HG02870 (cell line): ENCODE data around the gene SLC5A1.

ENCODE experiments used
- ATAC-seq: cut with Tn5 transposase; IDR thresholded peaks from one replicate; pipeline ENCODE4 v1.9.1; 2021; ENCODE audit warnings: mild to moderate bottlenecking, moderate library complexity; ENCODE audit not compliant: unreplicated experiment

The SLC5A1 gene

GRCh38 chr22:32042924-32043323 is at the start of gene SLC5A1:
SLC5A1 (plus strand) TSS chr22:32043261; CDS start chr22:32043282, 21 bp downstream.
- no peak for ATAC-seq

GRCh38 chr22:31995046-31995445 is 48.0 kb upstream of the SLC5A1 start:
- no peak for ATAC-seq

GRCh38 chr22:31995807-31996206 is 47.3 kb upstream of the SLC5A1 start:
- ATAC-seq, result no peak

- no peak for ATAC-seq
Measured at GRCh38 chr22:31998784-31999385, 44.2 kb upstream of the SLC5A1 start.

- no peak for ATAC-seq
Measured at GRCh38 chr22:32000181-32000580, 42.9 kb upstream of the SLC5A1 start.

GRCh38 chr22:32005453-32005852 is 37.6 kb upstream of the SLC5A1 start:
- ATAC-seq, result no peak

GRCh38 chr22:32013200-32013599 is 29.9 kb upstream of the SLC5A1 start:
- ATAC-seq, result no peak

- no peak for ATAC-seq
Measured at GRCh38 chr22:32016081-32016480, 27.0 kb upstream of the SLC5A1 start.

GRCh38 chr22:32018056-32018455 is 25.0 kb upstream of the SLC5A1 start:
- no peak for ATAC-seq

- no peak for ATAC-seq
Measured at GRCh38 chr22:32020117-32020516, 22.9 kb upstream of the SLC5A1 start.

- ATAC-seq, result no peak
Measured at GRCh38 chr22:32021716-32022115, 21.3 kb upstream of the SLC5A1 start.

GRCh38 chr22:32023251-32023827 is 19.7 kb upstream of the SLC5A1 start:
- ATAC-seq, result no peak

GRCh38 chr22:32024796-32025195 is 18.3 kb upstream of the SLC5A1 start:
- no peak for ATAC-seq

- ATAC-seq, result no peak
Measured at GRCh38 chr22:32030518-32031247, 12.4 kb upstream of the SLC5A1 start.

GRCh38 chr22:32031466-32031865 is 11.6 kb upstream of the SLC5A1 start:
- no peak for ATAC-seq

- ATAC-seq, result no peak
Measured at GRCh38 chr22:32034275-32034674, 8.8 kb upstream of the SLC5A1 start.

GRCh38 chr22:32037236-32037635 is 5.8 kb upstream of the SLC5A1 start:
- no peak for ATAC-seq

- no peak for ATAC-seq
Measured at GRCh38 chr22:32040324-32040904, 2.6 kb upstream of the SLC5A1 start.

GRCh38 chr22:32043391-32043790 is 330 bp downstream of the SLC5A1 start:
- ATAC-seq, result no peak

- no peak for ATAC-seq
Measured at GRCh38 chr22:32044477-32044876, 1.4 kb downstream of the SLC5A1 start.

- no peak for ATAC-seq
Measured at GRCh38 chr22:32044913-32045312, 1.9 kb downstream of the SLC5A1 start.

GRCh38 chr22:32048069-32048468 is 5.0 kb downstream of the SLC5A1 start:
- ATAC-seq, result no peak
